ENCODE measurements around the gene PPP1R15A.

PPP1R15A gene

GRCh38 chr19:48899781-48900476 lies 27.7 kb downstream of the PPP1R15A start, which contains the start of gene NUCB1:
TSS of gene NUCB1 (plus strand) at chr19:48900312. CDS start at chr19:48900797, 485 bp downstream.
- no peak for TF ChIP-seq CTCF (IDR thresholded peaks at IDR 0.05)

- no peak for TF ChIP-seq CTCF (IDR thresholded peaks at IDR 0.05)
Observed at GRCh38 chr19:48900477-48901406, 28.5 kb downstream of the PPP1R15A start.

GRCh38 chr19:48905664-48906063 lies 33.4 kb downstream of the PPP1R15A start:
- TF ChIP-seq CTCF (IDR thresholded peaks at IDR 0.05), result no peak

GRCh38 chr19:48906324-48906723 lies 34.1 kb downstream of the PPP1R15A start:
- no peak for TF ChIP-seq CTCF (IDR thresholded peaks at IDR 0.05)

GRCh38 chr19:48907671-48908070 lies 35.5 kb downstream of the PPP1R15A start:
- TF ChIP-seq CTCF (IDR thresholded peaks at IDR 0.05), result no peak

GRCh38 chr19:48910803-48911202 lies 38.6 kb downstream of the PPP1R15A start:
- TF ChIP-seq CTCF (IDR thresholded peaks at IDR 0.05), result no peak

- no peak for TF ChIP-seq CTCF (IDR thresholded peaks at IDR 0.05)
Observed at GRCh38 chr19:48913114-48913889, 41.1 kb downstream of the PPP1R15A start.
